ENCODE results near the gene LAS1L.

GRCh38 chrX:65516756-65517155 lies 17.8 kb downstream of the LAS1L start:
- no peak for TF ChIP-seq ZNF274 (IDR thresholded peaks at IDR 0.05; ENCODE audit: low read depth, low read length)
- no peak for TF ChIP-seq YY1 (IDR thresholded peaks at IDR 0.05; ENCODE audit: insufficient read depth, insufficient read length)
- TF ChIP-seq SUZ12 (IDR thresholded peaks at IDR 0.05; ENCODE audit: extremely low read depth, insufficient read depth, insufficient read length), result no peak
